ENCODE results near the gene LRRC3.

The LRRC3 gene

DNA sequence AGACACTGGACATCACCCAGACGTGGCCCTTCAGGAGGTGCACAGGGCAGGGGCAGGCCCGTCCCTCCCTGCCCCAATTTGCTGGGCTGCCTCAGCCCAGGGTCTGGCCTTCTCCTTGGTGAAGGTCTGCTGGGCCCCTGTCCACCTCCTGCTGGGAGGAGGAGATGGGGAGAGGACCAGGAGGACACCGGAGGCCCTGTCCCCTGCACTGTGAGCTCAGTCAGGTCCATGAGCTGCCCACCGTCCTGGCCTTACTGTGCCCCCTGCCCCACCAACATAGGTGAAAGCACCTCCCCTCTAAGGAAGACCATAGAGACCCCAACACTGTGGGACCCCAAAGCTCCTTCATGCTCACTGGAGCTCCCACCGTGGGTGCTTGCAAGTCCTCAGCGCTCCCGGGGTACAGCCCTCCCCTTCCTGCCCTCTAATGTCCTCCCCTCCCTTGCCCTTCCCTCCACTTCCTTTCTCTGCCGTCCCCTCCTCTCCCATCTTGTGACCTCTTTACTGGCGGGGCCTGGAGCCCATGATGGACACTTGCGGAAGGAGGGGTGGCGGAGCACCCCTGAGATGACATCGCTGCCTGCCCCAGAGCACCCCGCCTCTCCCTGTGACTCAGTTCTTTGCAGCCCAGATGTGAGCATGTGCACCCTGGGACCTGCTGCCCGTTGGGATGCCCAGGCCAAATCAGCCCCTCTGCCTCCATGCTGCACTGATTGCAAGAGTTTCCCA is 4.6 kb downstream of the LRRC3 start:
- DNase-seq (ENCODE audit: low read depth, low spot score) = no peak
- POLR2A ChIA-PET = no interaction called here
- CTCF ChIA-PET = no interaction called here
- H3K4me3 ChIP-seq (ENCODE audit: low read depth, low read length) = no peak overlapping the region
- TF ChIP-seq, protein P1, sequence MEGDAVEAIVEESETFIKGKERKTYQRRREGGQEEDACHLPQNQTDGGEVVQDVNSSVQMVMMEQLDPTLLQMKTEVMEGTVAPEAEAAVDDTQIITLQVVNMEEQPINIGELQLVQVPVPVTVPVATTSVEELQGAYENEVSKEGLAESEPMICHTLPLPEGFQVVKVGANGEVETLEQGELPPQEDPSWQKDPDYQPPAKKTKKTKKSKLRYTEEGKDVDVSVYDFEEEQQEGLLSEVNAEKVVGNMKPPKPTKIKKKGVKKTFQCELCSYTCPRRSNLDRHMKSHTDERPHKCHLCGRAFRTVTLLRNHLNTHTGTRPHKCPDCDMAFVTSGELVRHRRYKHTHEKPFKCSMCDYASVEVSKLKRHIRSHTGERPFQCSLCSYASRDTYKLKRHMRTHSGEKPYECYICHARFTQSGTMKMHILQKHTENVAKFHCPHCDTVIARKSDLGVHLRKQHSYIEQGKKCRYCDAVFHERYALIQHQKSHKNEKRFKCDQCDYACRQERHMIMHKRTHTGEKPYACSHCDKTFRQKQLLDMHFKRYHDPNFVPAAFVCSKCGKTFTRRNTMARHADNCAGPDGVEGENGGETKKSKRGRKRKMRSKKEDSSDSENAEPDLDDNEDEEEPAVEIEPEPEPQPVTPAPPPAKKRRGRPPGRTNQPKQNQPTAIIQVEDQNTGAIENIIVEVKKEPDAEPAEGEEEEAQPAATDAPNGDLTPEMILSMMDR (IDR thresholded peaks at IDR 0.05; ENCODE audit: insufficient read depth, low read length, missing control alignments) = no peak

DNA sequence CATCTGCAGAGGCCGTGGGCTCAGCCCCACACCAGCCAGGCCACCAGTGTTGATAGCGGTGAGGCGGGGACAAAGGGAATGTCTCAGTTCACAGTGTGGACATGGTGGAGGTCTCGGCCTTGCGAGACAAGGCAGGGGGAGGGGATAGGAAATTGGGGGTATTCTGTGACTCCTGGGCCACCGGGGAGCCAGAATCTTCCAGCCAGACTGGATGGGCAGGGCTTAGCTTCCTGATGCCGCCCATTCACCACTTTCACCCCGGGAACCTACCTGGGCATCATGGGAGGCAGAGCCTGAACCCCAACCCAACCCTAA is 5.1 kb downstream of the LRRC3 start:
- TF ChIP-seq, protein P1 (IDR thresholded peaks at IDR 0.05; ENCODE audit: insufficient read depth, low read length, missing control alignments) = no peak
- ChIA-PET CTCF (interaction anchor here (2.1 kb wide), 1 partner anchor 333 kb away, joined by 10 read pairs; no protein-coding TSS in a partner anchor), POLR2A (no interaction called here)
- no peak for DNase-seq (ENCODE audit: low read depth, low spot score)
- H3K4me3 ChIP-seq (ENCODE audit: low read depth, low read length) = no peak overlapping the region

DNA sequence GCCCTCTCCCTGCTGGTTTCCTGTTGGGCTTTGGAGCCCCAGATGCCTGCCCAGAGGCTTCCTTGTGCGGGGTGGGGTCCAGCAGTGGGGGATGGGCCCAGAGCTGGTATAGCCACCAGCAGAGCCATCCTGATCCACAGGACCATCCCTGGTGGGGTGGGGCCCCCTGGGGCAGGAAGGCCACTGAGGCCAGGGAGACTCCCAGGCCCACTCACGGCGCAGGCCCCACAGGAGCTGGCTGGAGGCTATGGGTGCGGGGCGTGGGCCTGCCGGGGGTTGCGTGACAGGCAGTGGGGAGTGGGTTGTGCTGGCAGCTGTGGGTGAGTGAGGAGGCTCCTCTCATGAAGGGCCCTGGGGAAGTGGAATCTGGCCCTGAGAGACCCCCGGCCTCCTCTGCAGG is 5.7 kb downstream of the LRRC3 start:
- CTCF ChIA-PET = interaction anchor here (2.1 kb wide), 1 partner anchor 332 kb away, joined by 10 read pairs; no protein-coding TSS in a partner anchor
- POLR2A ChIA-PET = no interaction called here
- no peak overlapping the region for H3K4me3 ChIP-seq (ENCODE audit: low read depth, low read length)
- TF ChIP-seq, protein P1 (IDR thresholded peaks at IDR 0.05; ENCODE audit: insufficient read depth, low read length, missing control alignments) = no peak
- no peak for DNase-seq (ENCODE audit: low read depth, low spot score)

DNA sequence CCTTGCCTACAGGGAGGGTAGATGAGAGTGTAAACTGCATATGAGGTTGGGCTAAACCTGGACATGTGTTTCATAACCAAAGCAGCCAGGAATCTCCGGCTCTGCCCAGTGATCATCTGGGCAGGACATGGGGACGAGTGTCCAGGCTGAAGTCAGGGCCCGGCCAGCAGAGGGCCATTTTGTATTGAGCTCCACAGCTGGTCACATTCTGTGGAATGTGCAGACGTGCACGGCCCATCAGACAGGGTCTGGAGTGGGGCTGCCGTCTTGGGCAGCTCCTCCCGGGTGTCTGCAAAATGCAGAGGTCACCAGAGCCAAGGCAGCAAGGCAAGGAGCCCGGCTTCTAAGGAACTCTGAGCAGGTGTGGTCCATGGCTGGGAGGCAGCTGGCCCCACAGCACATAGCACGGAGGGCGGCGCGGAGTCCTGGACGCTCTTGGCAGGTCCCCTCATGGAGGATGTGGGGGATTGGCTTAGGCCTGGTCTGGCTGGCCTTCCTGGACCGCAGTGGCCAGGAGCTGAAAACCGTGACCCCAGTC is 6.2 kb downstream of the LRRC3 start:
- H3K4me3 ChIP-seq (ENCODE audit: low read depth, low read length) = no peak overlapping the region
- ChIA-PET CTCF (interaction anchor here (2.1 kb wide), 1 partner anchor 332 kb away, joined by 10 read pairs; no protein-coding TSS in a partner anchor), POLR2A (interaction anchor here (0.7 kb wide), 1 partner anchor 10 kb away, joined by 3 read pairs; no protein-coding TSS in a partner anchor)
- DNase-seq (ENCODE audit: low read depth, low spot score) = no peak
- TF ChIP-seq, protein P1 (IDR thresholded peaks at IDR 0.05; ENCODE audit: insufficient read depth, low read length, missing control alignments) = no peak

DNA sequence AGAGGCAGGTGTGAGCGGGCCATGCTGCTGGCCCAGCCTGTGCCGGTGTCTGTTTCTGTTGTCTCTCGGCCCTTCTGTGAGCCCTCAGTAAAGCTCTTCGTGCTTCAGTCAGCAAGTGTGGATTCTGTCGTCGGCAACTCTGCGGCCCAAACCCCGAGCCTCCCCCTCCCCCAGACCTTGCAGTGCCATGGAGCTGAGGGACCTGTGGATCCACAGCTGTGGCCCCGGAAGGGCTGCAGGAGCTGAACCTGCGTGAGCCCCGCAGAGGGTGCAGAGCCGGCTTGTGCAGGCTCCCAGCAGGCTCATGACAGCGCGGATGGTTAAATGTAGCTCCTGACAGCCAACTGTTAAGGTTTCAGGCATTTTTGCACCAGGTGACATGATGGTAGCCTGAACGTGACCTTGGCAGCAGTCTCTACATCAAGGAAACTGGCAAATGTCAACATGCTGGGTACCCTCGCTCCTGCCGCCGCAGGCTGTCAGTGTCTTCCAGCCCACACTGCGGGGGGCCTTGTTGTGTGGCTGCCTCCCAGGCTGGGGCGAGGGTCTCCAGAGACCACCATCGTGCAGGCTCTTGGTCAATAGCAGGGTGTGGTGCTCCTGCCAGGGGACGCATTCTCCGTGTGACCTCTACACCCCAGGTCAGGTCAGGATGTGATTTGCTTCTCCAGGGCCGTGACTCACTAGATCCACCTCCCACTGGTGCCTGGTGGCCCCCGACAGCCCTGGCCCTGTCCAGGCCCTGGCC is 7.0 kb downstream of the LRRC3 start:
- TF ChIP-seq, protein P1 (IDR thresholded peaks at IDR 0.05; ENCODE audit: insufficient read depth, low read length, missing control alignments) = no peak
- H3K4me3 ChIP-seq (ENCODE audit: low read depth, low read length) = no peak overlapping the region
- ChIA-PET POLR2A (interaction anchor here (0.7 kb wide), 1 partner anchor 11 kb away, joined by 3 read pairs; no protein-coding TSS in a partner anchor), CTCF (interaction anchor here (0.7 to 2.1 kb wide), 2 partner anchors 10 to 331 kb away, joined by 3 to 10 read pairs; no protein-coding TSS in a partner anchor)
- no peak for DNase-seq (ENCODE audit: low read depth, low spot score)

DNA sequence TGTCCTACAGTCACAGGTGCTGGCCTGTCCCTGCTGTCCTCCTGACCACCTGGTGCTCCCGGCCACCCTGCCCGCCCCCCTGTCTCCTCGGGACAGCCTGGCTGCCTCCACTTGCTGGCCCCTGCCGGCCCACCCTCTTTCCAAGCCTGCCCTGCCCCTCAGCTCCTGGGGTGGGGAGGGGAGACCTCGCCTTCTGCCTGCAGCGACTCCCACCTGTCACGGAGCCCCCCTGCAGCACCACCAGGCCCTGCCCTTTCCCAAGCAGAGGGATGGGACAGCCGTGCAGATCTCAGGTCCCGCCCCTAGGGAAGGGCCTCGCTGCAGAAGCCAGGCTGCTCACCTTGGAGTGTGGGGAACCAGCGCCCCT is 7.5 kb downstream of the LRRC3 start:
- POLR2A ChIA-PET = no interaction called here
- CTCF ChIA-PET = interaction anchor here (0.7 kb wide), 1 partner anchor 11 kb away, joined by 3 read pairs; no protein-coding TSS in a partner anchor
- DNase-seq (ENCODE audit: low read depth, low spot score) = no peak
- TF ChIP-seq, protein P1 (IDR thresholded peaks at IDR 0.05; ENCODE audit: insufficient read depth, low read length, missing control alignments) = no peak
- H3K4me3 ChIP-seq (ENCODE audit: low read depth, low read length) = no peak overlapping the region

All from AG04449 (cell line).